ENCODE results near the gene SLC25A48. TPM values are rescaled to one million over a fixed set of nuclear protein-coding genes. Genes with fewer than 3 reads are reported as not detected.

The SLC25A48 gene
- not detected in 2 replicates for total RNA-seq

DNA sequence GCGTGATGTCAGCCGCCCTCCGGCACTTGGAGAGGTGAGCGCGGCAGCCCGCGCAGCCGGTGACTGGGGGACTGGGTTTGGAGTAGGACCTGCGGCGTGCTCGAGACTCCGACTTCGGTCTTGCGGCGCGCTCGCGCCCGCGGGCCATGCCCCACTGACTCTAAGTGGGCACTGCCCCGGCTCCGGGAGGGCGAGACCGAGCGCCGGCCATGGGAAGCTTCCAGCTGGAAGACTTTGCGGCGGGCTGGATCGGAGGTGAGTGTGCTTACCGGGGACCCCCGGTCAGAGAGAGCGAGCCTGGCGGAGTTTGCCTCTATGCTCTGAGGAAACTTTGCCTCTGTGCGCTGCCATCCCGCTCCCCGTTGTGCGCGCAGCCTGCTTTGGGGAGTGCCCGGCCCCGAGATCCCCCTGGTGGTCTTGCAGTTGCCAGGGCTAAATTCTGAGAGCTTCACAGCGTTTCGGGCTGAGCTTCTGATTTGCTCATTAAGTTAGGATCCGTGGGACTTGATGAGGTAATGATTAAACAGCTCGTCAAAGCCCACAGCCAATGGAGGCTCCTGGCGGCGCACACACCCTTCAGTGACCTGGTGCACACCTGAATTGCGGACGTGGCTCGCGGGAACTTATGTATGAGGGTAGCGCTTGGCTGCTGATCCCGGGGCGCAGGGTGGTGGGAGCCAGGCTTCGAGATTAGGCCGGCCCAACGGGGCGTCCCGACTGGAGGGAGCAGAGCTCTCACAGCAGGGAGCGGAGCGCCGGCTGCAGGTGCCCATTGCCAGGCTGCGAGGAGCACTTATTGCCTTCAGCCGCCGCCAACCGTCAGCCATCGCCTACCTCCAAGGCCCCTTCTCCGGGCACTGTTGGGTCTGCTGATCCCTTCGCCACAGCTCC, at the start of gene SLC25A48:
SLC25A48 (plus strand) TSS at position 25 of the 891 bp plus-strand sequence; CDS start at position 210, 185 bp downstream.

DNA sequence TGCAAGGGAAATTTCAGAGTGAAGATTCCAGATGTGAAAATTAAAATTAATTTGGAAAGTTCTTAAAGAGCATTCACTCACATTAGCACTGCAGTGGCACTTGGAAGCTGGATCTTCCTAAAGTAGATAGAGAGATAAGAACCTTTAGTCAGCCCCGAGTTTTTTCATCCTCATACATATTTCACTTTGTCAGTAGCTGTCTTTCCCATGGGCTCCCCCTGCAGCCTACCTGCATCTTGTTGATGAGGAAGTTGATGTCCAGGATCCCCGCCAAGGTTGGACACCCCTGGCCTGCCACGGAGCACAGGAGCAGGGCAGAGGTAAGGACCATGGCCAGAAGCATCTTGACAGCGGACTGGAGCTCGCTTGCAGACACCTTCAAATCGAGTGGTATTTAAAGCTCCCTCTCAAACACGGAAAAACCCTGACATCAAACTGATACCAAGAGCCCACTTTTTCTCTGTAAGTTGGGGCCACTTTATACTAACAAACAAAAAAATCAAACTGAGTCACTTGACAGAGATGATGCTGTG, 61.1 kb downstream of the SLC25A48 start, which contains the start of gene IL9:
IL9 (minus strand) TSS at position 368 of the 533 bp plus-strand sequence; CDS start at position 343, 25 bp downstream.

Other genes starting within 250 kb of the SLC25A48 start
- not detected in 2 replicates for gene IL9, start 61.2 kb downstream of the SLC25A48 start, total RNA-seq
- gene LECT2, start 120.3 kb downstream of the SLC25A48 start, total RNA-seq, result not detected in 2 replicates
- gene TGFBI, start 194.3 kb downstream of the SLC25A48 start, total RNA-seq, result 985 and 2,490 TPM in 2 replicates